GM23338 (cell line): ENCODE measurements around the gene IGF1R. TPM values are rescaled to one million over a fixed set of nuclear protein-coding genes. Genes with fewer than 3 reads are reported as not detected.

Experiments
- ATAC-seq: fragments of 200-7000 bp; cut with Tn5 transposase; 3 replicates; pipeline ENCODE4 v1.9.1; 2020
- DNase-seq: peaks from one replicate; pipeline ENCODE4 v3.0.0-alpha.2; 2015; ENCODE audit warnings: low spot score
- H2AFZ ChIP-seq: fragments of 200-600 bp; sonication (generic); 2 replicates; pipeline ENCODE4 v1.8.0; 2016; ENCODE audit warnings: antibody characterized with exemption, mild to moderate bottlenecking, moderate library complexity
- H3F3A ChIP-seq: fragments of 200-600 bp; sonication (generic); replicated peaks from 2 replicates; pipeline ENCODE4 v1.8.0; 2017; ENCODE audit warnings: antibody characterized with exemption, mixed run types, low read depth
- H3K27ac ChIP-seq: fragments of 200-600 bp; sonication (generic); 2 replicates; pipeline ENCODE4 v1.6.1; 2016; ENCODE audit warnings: low read depth
- H3K27me3 ChIP-seq: fragments of 200-600 bp; sonication (generic); 2 replicates; pipeline ENCODE4 v1.8.0; 2016; ENCODE audit warnings: mild to moderate bottlenecking, mixed run types, moderate library complexity; ENCODE audit not compliant: insufficient read depth
- H3K36me3 ChIP-seq: fragments of 200-600 bp; sonication (generic); 2 replicates; pipeline ENCODE4 v1.8.0; 2016; ENCODE audit warnings: mild to moderate bottlenecking; ENCODE audit not compliant: insufficient read depth
- H3K4me1 ChIP-seq: fragments of 200-600 bp; sonication (generic); 2 replicates; pipeline ENCODE4 v1.8.0; 2016; ENCODE audit warnings: mild to moderate bottlenecking, moderate library complexity; ENCODE audit not compliant: insufficient read depth
- H3K4me2 ChIP-seq: fragments of 200-600 bp; sonication (generic); 2 replicates; pipeline ENCODE4 v1.7.1; 2017; ENCODE audit warnings: mixed run types
- H3K4me3 ChIP-seq: fragments of 200-600 bp; sonication (generic); 2 replicates; pipeline ENCODE4 v1.6.1; 2016; ENCODE audit warnings: mixed run types
- H3K79me2 ChIP-seq: fragments of 200-600 bp; sonication (generic); replicated peaks from 2 replicates; pipeline ENCODE4 v1.8.0; 2017; ENCODE audit warnings: mild to moderate bottlenecking; ENCODE audit not compliant: insufficient read depth
- H3K9me2 ChIP-seq: fragments of 200-600 bp; sonication (generic); 2 replicates; pipeline ENCODE4 v1.8.0; 2017; ENCODE audit not compliant: insufficient read depth
- H4K20me1 ChIP-seq: fragments of 200-600 bp; sonication (generic); replicated peaks from 2 replicates; pipeline ENCODE4 v1.8.0; 2017; ENCODE audit warnings: mild to moderate bottlenecking; ENCODE audit not compliant: insufficient read depth
- H3K27ac Mint-ChIP-seq: 2 replicates; pipeline ENCODE4 v1.8.0; 2020; ENCODE audit warnings: inconsistent platforms, mild to moderate bottlenecking, moderate library complexity, mixed read lengths
- H3K27me3 Mint-ChIP-seq: 3 replicates; pipeline ENCODE4 v1.8.0; 2022; ENCODE audit warnings: low read depth, mild to moderate bottlenecking, moderate library complexity, mixed read lengths, inconsistent platforms; ENCODE audit not compliant: insufficient read depth, poor library complexity
- H3K36me3 Mint-ChIP-seq: 3 replicates; pipeline ENCODE4 v1.8.0; 2021; ENCODE audit warnings: low read depth, mild to moderate bottlenecking, inconsistent platforms, moderate library complexity, mixed read lengths
- H3K4me1 Mint-ChIP-seq: 3 replicates; pipeline ENCODE4 v1.8.0; 2020; ENCODE audit warnings: mild to moderate bottlenecking, inconsistent platforms, mixed read lengths
- H3K4me3 Mint-ChIP-seq: 3 replicates; pipeline ENCODE4 v1.8.0; 2021; ENCODE audit warnings: moderate library complexity, mild to moderate bottlenecking, inconsistent platforms, mixed read lengths
- H3K9me3 Mint-ChIP-seq: 3 replicates; pipeline ENCODE4 v1.8.0; 2020; ENCODE audit warnings: moderate library complexity, mild to moderate bottlenecking, inconsistent platforms, mixed read lengths
- CREB1 ChIP-seq: fragments of 250-450 bp; sonication (Bioruptor Pico); IDR thresholded peaks from 2 replicates; pipeline ENCODE4 v1.5.0; 2020; ENCODE audit warnings: low read depth, mild to moderate bottlenecking, moderate library complexity
- CTCF ChIP-seq, 2 experiments: fragments of 200-600 bp in 1 of 2; sonication (generic) in 1 of 2; conservative IDR thresholded peaks; 2 replicates each; pipeline versions ENCODE4 v1.5.1 to v1.6.1; 2016 to 2017; ENCODE audit warnings: antibody characterized with exemption in 2 of 2, low read depth in 2 of 2, mild to moderate bottlenecking in 2 of 2, moderate library complexity in 1 of 2
- ETS1 ChIP-seq: IDR thresholded peaks from 2 replicates; pipeline ENCODE4 v1.6.1; 2016; ENCODE audit warnings: antibody characterized with exemption
- EZH2 ChIP-seq: fragments of 200-600 bp; sonication (generic); IDR thresholded peaks from one replicate; pipeline ENCODE4 v1.8.0; 2017; ENCODE audit warnings: antibody characterized with exemption, mild to moderate bottlenecking, low read depth; ENCODE audit not compliant: unreplicated experiment
- EZH2phosphoT487 ChIP-seq: fragments of 200-600 bp; sonication (generic); IDR thresholded peaks from one replicate; pipeline ENCODE4 v1.8.1; 2018; ENCODE audit warnings: antibody characterized with exemption; ENCODE audit not compliant: unreplicated experiment
- JUNB ChIP-seq: IDR thresholded peaks from one replicate; pipeline ENCODE4 v1.6.1; 2016; ENCODE audit warnings: antibody characterized with exemption; ENCODE audit not compliant: unreplicated experiment
- NANOG ChIP-seq: IDR thresholded peaks from 2 replicates; pipeline ENCODE4 v1.6.1; 2016; ENCODE audit warnings: antibody characterized with exemption, borderline replicate concordance
- POLR2AphosphoS5 ChIP-seq: IDR thresholded peaks from 2 replicates; pipeline ENCODE4 v1.6.1; 2016; ENCODE audit warnings: antibody characterized with exemption, low read depth
- REST ChIP-seq: IDR thresholded peaks from one replicate; pipeline ENCODE4 v1.6.1; 2018; ENCODE audit warnings: antibody characterized with exemption; ENCODE audit not compliant: unreplicated experiment
- STAT1 ChIP-seq: IDR thresholded peaks from one replicate; pipeline ENCODE4 v1.6.1; 2016; ENCODE audit warnings: antibody characterized with exemption; ENCODE audit not compliant: unreplicated experiment
- ZNF114 ChIP-seq: fragments of 250-450 bp; sonication (Bioruptor Pico); IDR thresholded peaks from 2 replicates; pipeline ENCODE4 v1.5.0; 2020; ENCODE audit warnings: mild to moderate bottlenecking, moderate library complexity
- ZNF331 ChIP-seq: fragments of 250-450 bp; sonication (Bioruptor Pico); IDR thresholded peaks from 2 replicates; pipeline ENCODE4 v1.5.0; 2020; ENCODE audit warnings: low read depth, mild to moderate bottlenecking, moderate library complexity
- ZNF462 ChIP-seq: fragments of 250-450 bp; sonication (Bioruptor Pico); IDR thresholded peaks from 2 replicates; pipeline ENCODE4 v1.5.0; 2020; ENCODE audit warnings: mild to moderate bottlenecking, moderate library complexity
- polyA plus RNA-seq: library from polyadenylated mRNA; unstranded; fragments of >200 nt; fragmentation: Nextera tagmentation; extraction: Ambion mirVana; gene quantifications from 2 replicates; pipeline ENCODE4 v1.2.1, GENCODE V29; 2016
- total RNA-seq: library from RNA; depleted of rRNA; stranded (reverse); fragments of >200 nt; shearing (Covaris generic); gene quantifications from 2 replicates; pipeline ENCODE4 v1.2.3, GENCODE V29; 2014

Gene IGF1R
- total and polyA plus RNA-seq, 2 experiments from 2014 or later: 20.4 to 92.2 TPM

GRCh38 chr15:98801234-98801561 is 152.9 kb downstream of the IGF1R start:
- peak; percentile 61 for DNase-seq
- Histone ChIP-seq H3K9me2 (no peaks in the 10 kb centered on the region), H3K36me3 (no peaks in the 10 kb centered on the region), H3K4me1 (peaks cover 84% of the 10 kb centered on the region), H3K4me2 (peak overlapping the region; percentile 77), H3K4me3 (peak overlapping the region; percentile 46), H3K79me2 (peaks cover 95% of the 10 kb centered on the region), H4K20me1 (peaks cover 65% of the 10 kb centered on the region), H3F3A (peaks cover 14% of the 10 kb centered on the region; the same call in 1 of the 2 replicates), H3K27ac (peak overlapping the region; percentile 96), H2AFZ (no peak overlapping the region), H3K27me3 (no peaks in the 10 kb centered on the region)
- peak; percentile 61 for ATAC-seq
- H3K36me3 Mint-ChIP-seq: no peaks in the 10 kb centered on the region
- TF ChIP-seq NANOG: no peak
- no peak for TF ChIP-seq ZNF331 (CRISPR knock-in tag)
- TF ChIP-seq CREB1: no peak
- no peak for TF ChIP-seq ZNF114 (CRISPR knock-in tag)
- no peak for TF ChIP-seq ZNF462 (CRISPR knock-in tag)
- TF ChIP-seq ETS1: no peak
- no peak for TF ChIP-seq POLR2AphosphoS5
- TF ChIP-seq CTCF (conservative IDR thresholded peaks at IDR 0.05; ENCODE audit: low read depth in 2 of 2): no peak
- no peak for TF ChIP-seq REST
- no peak for TF ChIP-seq STAT1
- TF ChIP-seq JUNB: no peak
- TF ChIP-seq EZH2: no peak
- no peak for TF ChIP-seq EZH2phosphoT487
- H3K27ac Mint-ChIP-seq: peak overlapping the region; percentile 96
- H3K27me3 Mint-ChIP-seq: peaks cover 8% of the 10 kb centered on the region
- peaks cover 84% of the 10 kb centered on the region for H3K4me1 Mint-ChIP-seq
- no peaks in the 10 kb centered on the region for H3K9me3 Mint-ChIP-seq
- peak overlapping the region; percentile 68 for H3K4me3 Mint-ChIP-seq
